NCI-H446 (cell line): ENCODE measurements around the gene CAAP1.
A peak's percentile ranks its signal among the peaks of the same experiment; 100 is the strongest.
"Not testable (repeated sequence)": the region's sequence is repeated elsewhere in the genome, so short reads cannot be mapped to it uniquely, and the experiment has no call there.

ENCODE experiments used
- DNase-seq, 2 experiments: peaks; one replicate each; lab custom pipeline; 2025; lab: John Stamatoyannopoulos, UW

Gene CAAP1

DNA sequence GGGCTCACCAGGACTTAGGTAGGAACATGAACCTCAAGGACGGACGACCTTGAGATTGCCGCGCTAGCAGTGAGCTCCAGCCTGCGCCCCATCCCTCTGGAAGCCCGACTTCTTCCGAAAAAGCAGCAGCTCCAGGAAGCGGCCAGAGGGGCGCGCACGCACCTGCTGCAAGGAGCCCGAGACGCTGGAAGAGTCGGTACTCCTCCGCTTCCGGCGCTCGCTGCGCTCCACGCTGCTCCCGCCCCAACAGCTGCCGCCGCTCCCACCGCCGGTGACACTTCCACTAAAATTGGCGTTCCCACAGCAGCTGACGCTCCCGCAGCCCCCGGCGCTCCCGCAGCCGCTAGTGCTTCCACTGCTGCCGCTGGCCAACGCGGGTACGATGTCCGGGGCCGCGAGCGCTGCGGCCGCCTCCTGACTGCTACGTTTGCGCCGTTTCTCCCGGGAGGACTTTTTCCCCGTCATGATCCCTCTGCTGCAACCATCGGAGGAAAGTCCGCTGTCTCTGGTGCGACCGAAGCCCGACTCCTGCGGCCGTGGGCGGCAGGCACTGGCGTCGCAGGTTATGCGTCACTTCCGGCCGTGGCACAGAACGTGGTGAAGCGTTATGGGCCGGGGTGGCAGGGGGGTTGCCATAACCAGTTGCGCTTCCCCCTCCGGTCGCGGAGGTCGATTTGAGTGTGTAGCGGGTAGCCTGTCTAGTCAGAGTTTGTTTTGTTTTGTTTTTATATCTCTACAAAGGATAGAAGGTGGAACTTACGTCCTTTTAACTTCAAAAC is at the start of gene CAAP1:
CAAP1 (minus strand) TSS at position 552 of the 779 bp plus-strand sequence; CDS start at position 465, 87 bp downstream.
- peak; percentile 96 for DNase-seq

- no peak for DNase-seq
These were observed 48.2 kb upstream of the CAAP1 start for GRCh38 chr9:26940779-26941178.

- no peak for DNase-seq
These were observed 47.5 kb upstream of the CAAP1 start for GRCh38 chr9:26939955-26940711.

DNA sequence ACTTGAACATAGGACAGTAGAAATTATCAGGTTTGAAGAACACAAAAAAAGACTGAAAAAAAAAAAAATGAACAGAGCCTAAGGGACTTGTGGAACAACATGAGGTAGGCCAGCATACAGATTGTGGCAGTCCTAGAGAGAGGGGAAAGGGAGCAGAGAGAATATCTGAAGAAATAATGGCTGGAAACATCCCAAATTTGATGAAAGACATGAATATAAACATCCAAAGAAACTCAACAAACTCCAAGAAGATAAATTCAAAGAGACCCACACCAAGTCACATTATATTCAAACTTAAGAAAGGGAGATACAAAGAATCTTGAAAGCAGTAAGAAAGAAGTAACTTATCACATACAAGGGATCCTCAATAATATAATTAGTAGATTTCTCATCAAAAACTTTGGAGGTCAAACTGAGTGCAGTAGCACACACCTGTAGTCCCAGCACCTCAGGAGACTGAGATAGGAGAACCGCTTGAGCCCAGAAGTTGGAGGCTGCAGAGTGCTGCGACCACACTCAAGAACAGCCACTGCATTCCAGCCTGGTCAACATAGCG is 45.3 kb upstream of the CAAP1 start:
- no peak for DNase-seq

GRCh38 chr9:26935847-26936246 is 43.2 kb upstream of the CAAP1 start:
- no peak for DNase-seq

DNA sequence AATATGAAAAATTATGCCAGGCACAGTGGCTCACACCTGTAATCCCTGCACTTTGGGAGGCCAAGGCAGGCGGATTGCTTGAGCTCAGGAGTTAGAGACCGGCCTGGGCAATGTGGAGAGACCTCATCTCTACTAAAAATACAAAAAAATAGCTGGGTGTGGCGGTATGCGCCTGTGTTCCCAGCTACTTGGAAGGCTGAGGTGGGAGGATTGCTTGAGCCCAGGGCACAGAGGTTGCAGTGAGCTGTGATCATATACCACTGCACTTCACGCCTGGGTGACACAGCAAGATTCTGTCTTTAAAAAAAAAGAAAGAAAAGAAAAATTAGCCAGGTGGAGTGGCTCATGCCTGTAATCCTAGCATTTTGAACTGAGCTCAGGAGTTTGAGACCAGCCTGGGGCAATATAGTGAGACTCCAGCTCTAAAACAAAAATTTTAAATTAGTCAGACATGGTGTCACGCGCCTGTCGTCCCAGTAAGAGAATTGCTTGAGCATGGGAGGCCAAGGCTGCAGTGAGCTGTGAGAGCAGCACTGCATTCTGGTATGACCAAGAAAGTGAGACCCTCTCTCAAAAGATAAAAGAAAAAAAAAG is 36.4 kb upstream of the CAAP1 start:
- no peak for DNase-seq

DNA sequence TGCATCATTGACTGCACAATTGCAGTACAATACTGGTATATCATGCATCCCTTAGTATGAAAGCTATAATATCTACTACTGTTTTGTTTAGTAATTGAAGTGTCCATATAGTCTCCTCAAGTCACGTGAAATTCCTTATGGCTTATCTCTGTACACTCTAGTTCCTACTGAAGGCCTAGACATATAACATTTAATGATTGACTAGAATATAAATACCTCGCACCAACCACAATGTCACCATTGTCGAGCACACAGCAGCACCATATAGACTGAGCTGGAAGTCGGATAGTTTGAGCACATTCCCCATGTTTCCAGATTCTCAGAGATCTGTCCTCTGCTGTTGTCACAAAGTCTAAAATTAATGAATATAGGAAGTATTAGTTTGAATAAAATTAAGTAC is 33.0 kb upstream of the CAAP1 start:
- no peak for DNase-seq

- no peak for DNase-seq
These were observed 27.1 kb upstream of the CAAP1 start for GRCh38 chr9:26919698-26920097.

DNA sequence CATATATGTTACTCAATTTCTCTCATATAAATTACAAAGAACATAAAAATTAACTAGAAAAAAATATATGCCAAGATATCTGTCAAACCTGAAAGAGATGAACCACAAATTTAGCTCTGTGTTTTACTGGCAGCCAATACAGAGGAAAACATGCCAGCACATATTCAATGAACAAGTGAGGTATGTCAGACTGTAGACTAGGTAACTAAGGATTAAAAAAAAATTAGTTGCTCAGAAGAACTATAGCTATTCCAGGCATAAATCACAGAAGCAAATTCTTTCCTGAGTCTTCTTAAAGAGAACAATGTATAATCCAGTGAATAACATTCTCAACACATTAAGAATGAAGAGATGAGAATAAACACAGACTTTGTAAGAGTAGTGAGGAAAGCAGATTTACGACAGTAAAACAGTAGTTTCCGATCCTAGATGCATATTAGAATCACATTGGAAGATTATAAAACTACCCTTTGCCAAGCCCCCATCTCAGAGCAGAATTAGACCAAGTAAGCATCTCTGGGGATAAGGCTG is 20.6 kb upstream of the CAAP1 start:
- DNase-seq, result no peak

DNA sequence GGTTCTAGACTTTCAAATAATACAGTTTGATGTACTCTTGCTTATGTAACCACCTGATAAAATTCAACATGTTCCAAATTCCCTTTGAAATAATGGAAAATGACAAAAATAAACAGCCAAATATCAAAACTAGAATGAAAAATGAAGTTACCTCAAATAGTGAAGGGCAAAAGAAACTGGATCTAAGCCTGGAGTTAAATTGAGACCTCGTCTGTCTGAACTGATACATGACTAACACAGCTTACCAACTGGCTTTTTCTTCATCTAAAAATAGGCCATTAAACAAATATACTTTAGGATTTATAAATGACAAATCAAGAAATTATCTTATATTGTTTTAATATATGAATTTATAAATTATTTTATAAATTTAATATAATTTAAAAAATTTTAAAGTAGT is 12.1 kb upstream of the CAAP1 start:
- no peak for DNase-seq

DNA sequence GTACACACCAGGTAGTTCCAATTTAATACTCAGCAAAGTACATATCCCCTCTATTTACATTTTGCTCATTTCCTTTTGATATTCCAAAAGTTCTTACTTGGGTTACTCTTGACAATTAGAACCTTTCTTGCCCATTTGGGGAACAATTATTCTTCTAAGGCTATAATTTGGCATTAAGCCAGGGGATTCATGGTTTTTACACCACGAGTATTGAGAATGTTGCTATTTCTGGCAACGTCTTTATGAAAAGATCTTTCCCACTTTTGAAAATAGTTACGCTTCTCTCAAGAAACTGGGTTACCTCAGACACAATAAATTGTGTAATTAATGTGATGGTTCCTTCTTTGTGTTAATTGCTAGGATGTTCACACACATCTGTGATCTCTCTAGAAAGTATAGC is 11.5 kb upstream of the CAAP1 start:
- DNase-seq, result no peak

DNA sequence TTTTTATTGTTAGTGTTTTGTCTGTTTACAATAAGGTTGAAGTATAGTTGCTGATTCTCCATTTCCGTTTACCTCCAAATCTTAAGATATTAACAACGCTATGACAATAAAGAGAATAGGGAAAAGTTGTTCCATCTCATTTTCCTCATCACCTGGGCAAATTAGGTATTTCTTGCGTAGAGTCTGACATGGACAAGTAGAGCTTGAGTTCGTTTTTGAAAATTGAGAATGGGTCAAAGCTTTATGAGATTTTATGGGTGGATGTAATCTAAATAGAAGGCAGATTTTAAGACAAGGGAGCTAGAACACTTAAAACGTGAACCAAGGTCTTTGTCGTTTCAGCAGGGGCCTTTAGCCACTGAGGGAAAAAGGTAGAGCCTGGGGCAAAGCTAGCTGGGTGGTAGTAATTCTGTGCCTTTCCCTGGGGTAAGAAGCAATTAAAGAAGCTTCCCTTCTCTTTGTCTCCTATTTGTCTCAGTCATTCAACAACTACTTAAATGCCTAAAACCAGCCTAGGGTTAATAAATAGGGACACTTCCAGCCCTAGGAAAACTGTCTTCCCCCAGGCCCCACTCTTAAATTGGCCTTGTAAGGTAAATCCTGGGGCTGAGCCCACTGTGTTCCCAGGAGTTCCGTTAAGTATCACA is 551 bp upstream of the CAAP1 start:
- DNase-seq, result no peak

GRCh38 chr9:26891726-26892125 is 876 bp downstream of the CAAP1 start:
- DNase-seq, result no peak

DNA sequence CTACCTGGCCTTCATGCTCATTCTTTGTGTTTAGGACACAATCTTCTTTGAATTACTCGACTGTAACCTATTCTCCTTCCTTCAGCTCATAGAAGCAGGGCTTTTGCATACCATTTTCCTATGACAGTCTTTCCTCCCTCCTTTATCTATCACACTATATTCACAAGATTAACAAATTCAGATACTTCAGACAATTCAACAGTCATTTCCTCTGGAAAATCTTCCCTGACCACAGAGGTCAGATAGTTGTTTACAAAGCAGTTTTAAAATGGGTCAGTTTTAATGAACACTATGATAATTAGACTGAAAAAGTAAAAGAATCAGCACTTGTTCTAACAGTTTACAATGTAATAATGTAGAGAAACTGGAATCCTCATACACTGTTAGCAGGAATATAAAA is 4.3 kb downstream of the CAAP1 start:
- no peak for DNase-seq

DNA sequence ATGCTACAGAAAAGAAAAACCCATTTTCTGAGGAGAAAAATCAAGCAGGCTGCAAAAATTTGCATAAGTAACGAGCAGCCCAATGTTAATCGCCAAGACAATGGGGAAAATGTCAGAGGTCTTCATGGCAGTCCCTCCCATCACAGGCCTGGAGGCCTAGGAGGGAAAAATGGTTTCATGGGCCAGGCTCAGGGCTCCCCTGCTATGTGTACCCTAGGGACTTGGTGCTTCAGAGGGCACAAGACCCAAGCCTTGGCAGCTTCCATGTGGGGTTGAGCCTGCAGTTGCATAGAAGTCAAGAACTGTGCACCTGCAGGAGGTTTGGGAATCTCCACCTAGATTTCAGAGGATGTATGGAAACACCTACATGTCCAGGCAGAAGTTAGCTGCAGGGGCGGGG is 10.4 kb downstream of the CAAP1 start:
- DNase-seq, result no peak

GRCh38 chr9:26880262-26880661 is 12.3 kb downstream of the CAAP1 start:
- DNase-seq, result no peak

DNA sequence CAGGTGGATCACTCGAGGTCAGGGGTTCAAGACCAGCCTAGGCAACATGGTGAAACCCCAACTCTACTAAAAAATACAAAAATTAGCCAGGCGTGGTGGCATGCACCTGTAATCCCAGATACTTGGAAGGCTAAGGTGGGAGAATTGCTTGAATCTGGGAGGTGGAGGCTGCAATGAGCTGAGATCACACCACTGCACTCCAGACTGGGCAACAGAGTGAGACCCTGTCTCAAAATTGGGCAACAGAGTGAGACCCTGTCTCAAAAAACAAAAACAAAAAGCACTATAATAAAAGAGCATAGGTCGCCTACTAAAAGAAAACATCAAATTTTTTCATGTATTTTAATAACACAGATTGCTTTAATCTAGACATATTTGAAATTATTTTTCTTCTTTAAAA is 17.4 kb downstream of the CAAP1 start:
- not testable (repeated sequence) for DNase-seq

GRCh38 chr9:26870292-26870691 is 22.3 kb downstream of the CAAP1 start:
- DNase-seq, result no peak

GRCh38 chr9:26863074-26863473 is 29.5 kb downstream of the CAAP1 start:
- DNase-seq, result no peak

GRCh38 chr9:26856413-26857032 is 36.1 kb downstream of the CAAP1 start:
- DNase-seq, result peak; percentile 5 to 44

- DNase-seq, result no peak
These were observed 41.6 kb downstream of the CAAP1 start for GRCh38 chr9:26850995-26851394.

DNA sequence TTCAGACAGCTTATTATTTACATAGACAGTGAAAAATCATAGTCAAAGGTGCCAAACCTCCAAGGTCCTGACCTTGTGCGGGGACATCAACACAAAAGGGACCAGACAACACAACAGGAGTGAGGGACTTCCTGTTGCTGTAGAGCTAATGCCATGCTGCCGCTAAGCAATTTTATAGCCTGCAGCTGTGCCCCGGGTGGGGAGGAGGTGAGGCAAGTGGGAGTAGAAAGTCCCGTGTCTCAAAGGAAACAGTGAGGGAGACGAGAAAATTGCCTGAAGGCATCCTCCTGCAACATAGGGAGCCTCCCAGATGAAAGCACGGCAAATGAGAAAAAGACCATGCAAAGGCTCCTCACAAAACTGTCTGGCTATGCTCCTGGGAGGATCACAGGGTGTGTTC is 58.8 kb downstream of the CAAP1 start:
- no peak for DNase-seq
